Mesenteric fat pad (tissue), 1 donor: ENCODE measurements around the gene GUCY1A1. TPM values are rescaled to one million over a fixed set of nuclear protein-coding genes. Genes with fewer than 3 reads are reported as not detected.

Experiments
- DNase-seq: peaks from one replicate; pipeline ENCODE4 v3.0.0-alpha.2; 2020; ENCODE audit warnings: low spot score
- total RNA-seq: library from RNA; stranded (reverse); fragmentation: NEBNext Ultra II Directional; extraction: Animal tissue kit (Norgen Biotek cat#: 25700); gene quantifications from one replicate; pipeline ENCODE4 v1.2.1, GENCODE V29; 2021
- donor health status: DM: yes; HTN: yes; CAD: no.

GUCY1A1 gene
- total RNA-seq, 1 donor from 2014 or later, result 12.7 TPM

DNA sequence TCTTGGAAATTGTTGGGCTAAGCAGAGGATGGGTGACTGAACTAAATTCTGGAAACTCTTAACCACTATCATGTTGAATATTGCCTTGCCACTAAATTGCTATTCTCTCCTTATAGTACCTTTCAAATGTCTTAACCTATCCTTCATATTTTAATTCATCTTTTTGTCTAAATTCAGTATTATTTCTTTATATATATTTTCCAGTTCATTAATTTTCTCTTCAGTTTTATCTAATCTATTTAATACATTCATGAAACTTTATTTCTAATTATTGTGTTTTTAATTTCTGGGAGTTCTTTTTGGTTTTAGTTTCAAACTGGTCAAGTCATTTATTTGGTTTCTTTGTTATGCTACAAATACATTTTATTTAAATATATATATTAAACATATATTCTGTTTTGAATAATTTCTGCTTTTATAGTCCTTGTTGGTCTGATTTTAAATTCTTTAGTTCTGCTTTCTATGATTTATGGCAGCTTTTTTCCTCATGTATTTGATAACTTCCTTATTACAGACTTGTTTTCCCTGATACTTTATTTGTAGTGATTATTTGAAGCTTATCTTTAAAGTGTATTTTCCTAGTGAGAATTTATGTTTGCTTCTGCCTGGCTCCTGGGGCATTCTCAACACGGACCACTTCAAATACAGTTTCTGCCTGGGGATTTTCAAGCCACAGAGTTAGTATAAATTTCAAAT lies 8.5 kb upstream of the GUCY1A1 start:
- DNase-seq, result no peak

DNA sequence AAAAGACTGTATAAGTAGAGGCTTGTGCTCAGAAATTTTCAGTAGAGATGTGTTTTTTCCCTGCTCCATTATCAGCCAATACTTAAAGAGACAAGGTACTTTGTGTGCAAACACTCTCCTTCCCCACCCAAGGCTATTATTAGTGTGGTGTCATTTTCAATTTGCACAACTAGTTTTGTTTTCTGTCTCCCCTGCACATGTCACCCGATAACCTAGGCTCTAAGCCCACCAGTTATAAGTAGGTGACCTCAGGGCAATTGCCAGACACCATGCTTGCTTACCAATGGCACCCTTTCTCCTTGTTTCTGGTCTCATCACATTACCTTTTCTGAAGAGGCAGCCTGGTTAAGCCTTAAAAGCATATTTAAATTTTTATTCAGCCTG lies 8.0 kb upstream of the GUCY1A1 start:
- DNase-seq, result no peak

DNA sequence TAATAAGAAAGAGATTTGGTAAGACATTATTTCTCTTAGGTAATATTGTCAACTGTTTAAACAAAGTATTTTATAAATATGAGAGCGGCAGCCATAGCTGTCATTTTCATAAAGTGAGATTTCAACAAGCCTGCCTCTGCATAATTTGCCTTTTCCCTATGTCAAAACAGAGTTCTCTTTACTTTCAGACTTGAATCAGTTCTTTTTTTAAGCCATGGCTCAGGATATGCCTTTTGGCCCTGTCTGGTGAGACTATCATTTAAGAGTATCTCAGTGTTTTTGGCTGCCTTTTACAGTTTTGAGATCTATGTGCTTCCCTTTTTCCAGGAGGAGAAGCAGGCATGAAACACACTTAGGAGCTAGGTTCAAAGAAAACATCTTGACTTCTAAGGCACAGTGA lies 7.5 kb upstream of the GUCY1A1 start:
- no peak for DNase-seq

DNA sequence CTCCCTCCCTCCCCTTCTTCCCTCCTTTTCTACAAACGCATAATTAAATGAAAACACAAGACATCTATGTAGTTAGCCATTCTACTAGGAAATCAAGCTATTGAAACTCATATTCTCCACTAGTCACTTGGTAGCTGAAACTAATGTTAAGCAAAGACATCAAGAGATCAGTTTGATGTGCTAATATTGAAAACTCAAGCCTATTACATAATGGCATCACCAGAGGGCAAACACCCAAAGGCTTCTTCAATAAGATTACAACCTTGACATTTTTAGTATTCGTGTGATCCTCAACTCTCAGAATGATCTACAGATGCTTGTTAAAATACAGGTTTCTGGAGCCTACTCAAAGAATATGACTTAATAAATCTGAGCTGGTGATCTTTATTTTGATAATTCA lies 6.2 kb upstream of the GUCY1A1 start:
- no peak for DNase-seq

DNA sequence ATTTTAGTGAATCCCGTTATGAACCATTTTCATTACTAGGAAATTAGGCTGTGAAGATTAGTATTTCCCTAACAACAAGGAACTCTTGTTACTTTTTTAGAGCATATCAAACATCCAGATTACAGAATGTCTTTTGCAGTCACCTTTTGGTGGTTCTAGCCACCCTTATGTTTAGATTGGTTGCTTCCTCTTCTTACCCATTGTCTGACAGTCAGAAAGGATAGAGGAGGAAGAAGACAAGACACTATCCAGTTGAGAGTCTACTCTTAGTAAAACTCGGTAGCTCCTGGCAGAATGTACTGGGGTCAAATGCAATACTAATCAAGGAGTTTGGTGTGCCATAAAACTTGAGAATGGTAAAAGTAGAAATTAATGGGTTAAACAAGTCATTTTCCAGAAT lies 1.6 kb upstream of the GUCY1A1 start:
- no peak for DNase-seq

DNA sequence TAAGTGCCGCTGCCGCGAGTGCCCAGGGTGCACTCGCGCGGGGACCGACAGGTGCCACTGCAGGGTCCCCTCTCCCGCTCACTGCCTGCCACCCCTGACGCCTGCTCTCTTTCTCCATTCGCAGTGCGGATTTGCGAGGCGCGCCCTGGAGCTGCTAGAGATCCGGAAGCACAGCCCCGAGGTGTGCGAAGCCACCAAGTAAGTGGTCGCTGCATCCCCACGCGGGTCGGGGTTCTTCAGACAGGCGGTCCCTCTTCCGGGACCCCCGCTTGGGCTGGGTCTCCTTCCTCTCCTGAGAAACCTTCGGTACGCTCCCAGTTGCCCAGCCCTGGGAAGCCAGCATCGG lies 547 bp downstream of the GUCY1A1 start:
- peak; percentile 91 for DNase-seq

DNA sequence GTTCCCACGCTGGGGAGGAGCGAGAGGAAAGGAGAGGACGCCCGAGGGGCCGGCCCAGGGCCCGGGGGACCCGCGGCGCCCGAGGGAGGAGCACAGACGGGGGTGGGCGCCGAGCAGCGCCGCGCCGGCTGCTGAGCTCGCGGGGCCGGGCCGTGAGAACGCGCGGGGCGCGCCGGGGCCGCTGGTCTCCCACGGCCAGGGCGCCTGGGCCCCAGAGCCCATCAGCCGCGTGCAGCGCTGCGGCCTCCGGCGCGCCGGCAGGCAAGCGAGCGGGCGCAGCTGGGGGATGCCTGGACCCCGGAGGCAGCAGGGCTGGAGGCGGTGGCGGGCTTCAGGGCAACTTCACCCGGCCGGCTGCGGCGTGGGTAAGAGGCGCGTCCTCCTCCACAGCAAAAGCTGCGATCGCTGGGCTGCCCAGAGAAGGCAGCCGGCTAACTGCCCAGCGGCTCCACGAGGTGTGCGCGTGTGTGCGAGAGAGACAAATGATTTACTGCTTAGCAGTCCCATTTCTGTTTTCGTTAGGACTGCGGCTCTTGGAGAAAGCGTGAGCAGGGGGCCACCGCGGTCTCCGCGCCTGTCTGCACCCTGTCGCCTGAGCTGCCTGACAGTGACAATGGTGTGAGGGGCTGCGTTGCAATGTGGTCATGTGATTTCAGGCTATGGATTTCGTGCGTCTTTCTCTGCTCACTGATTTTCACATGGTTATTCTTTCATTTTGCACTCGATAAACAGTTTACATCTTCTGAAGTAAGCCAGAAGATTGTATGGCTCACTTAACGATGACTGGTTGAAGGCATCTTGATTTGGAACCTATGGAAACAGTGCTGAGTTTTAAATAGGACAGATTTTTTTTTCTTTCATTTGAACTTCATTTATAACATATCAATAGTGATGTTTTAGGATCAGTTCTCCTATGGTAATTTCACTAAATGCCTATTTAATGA lies 1.2 kb downstream of the GUCY1A1 start:
- DNase-seq, result no peak

DNA sequence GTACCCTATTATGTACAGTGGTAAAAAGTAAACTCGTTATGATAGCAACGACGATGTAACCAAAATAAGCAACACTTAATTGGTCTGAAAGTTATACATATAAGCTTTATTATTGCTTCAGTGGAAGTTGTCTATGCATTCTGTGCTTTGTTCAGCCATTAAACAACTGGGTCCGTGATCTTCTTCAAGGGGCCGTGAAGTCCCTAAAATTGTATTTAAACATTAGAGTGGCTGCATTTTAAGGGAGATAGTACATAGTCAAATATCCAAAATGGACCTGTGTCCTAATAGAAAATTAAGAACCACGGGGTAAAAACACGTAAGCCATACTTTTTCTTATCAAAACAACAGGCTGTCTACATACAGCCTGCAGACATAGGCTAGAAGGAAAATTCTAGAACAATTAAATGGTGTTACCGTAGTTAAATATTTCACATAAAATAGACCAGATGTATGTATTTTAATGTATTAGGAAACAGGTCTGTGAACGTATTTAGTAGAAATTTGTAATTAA lies 2.1 kb downstream of the GUCY1A1 start:
- DNase-seq, result no peak

DNA sequence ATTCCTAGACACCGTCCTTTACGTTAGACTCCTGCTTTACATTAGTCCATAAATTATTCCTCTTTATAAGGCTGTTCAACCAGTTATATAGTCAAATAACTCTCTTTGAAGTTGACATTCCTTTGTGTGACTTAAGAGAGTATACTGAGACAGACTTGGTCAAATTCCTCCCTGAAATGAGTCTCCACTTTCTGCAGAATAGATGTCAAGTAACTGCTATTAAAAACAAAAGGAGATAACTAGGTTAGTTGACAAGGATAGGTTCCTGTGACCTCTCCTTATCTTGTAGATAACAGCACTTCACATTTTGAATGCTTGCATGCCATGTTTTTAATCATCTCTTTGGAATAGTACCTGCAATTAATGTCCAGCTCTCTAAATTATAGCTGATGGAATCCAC lies 5.7 kb downstream of the GUCY1A1 start:
- DNase-seq, result no peak

DNA sequence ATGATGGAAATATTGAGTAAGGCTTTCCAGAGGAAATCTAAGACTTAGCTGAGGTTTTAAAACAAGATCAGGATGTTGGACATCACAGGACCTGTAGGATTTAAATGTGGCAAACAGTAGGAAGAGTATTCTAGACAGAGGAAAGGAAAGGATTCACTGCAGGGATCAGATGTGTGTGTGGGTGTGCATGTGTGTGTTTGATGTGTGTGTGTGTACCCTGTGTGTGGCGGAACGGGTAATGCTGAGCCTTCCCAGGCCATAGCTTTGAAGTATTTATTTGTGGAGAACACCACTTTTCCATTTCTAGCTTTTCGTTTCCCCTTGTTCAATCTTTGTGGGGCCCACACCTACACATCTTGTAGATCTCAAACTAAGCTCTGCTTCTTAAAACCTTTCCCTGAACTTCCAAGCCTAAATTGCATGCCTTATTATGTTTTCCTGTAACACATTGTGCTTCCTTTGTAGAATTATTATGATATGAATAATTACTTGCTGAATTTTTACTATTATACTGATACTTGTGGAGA lies 6.9 kb downstream of the GUCY1A1 start:
- no peak for DNase-seq

DNA sequence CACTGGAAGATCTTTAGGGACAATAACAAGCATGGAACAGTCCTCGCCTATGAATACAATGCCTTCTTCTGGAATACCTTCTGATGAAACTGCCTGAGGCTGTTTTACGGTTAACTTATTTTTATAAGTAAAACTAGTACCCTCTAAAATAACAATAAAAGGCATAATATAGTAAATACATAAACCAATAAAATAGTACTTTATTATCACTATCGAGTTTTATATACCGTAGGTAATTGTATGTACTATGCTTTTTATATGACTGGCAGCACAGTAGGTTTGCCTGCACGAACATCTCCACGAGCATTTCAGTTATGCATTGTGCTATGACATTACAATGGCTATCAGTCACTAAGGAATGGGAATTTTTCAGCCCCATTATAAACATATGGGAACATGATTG lies 8.0 kb downstream of the GUCY1A1 start:
- no peak for DNase-seq

DNA sequence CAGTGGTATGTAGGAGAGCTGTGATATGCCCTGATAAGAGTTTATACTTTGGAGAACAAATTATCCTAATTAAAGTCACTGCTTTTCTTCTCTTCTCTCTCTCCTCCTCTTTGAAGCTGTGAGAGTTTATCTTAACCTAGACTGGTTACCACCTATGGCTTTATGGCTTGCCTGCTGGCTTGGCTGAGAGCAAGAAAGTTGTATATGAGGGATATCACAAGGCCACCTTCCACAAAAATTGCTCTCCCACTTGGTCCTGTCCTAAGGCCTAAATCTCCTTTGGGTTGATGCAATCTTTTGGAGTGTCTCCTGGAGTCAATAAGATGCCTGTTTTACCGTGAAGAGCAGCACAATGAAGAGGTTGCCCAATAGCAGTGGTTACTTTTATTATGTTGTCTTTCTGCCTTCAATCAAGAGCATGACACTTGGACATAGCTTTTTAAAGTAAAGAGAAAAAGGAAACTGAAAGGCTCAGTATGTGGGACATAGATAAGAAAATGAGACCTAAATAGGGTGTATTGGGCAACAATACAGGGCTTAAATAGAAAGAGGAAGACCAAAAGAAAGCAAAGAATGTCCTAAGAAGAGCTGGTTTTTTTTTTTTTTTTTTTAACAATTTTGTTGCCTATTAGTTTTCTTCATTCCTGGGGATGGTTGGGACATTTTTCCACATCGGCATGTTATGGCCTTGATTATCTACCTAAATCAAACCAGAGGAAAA lies 9.2 kb downstream of the GUCY1A1 start:
- no peak for DNase-seq

DNA sequence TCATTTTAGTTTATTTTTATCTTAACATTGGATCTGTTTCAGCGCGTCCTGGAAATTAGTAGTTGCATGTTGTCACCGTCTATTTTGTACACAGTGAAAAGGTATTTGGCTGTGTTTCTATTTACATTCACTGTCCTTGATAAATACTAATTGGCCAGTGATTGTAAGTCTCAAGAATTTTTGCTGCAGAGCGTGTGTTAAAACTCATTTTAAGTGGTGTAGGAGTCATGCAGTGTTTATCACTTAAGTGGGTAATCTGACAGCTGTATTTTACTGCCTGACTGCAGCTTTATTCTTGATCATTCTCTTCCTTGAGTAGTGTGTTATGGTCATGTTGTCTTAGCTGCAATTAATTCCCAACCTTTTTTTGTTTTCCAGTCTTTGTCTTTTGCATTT lies 9.8 kb downstream of the GUCY1A1 start:
- DNase-seq, result no peak

DNA sequence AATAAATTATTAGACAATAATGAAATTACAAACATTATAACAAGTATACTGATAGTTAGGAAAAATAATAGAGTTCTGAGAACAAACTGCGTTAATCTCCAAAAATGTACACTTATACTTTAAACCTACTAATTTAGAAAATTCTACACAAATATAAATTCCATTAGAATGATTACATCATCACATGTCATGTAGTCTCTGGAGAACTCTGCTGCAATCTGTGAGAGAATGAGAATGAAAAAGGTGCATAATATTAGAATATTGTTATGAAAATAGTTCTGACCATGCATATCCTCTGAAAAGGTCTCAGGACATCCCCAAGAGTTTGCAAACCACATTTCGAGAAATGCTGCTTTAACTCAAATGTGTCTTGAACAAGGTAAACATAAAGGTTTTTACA lies 11.4 kb downstream of the GUCY1A1 start:
- DNase-seq, result no peak

DNA sequence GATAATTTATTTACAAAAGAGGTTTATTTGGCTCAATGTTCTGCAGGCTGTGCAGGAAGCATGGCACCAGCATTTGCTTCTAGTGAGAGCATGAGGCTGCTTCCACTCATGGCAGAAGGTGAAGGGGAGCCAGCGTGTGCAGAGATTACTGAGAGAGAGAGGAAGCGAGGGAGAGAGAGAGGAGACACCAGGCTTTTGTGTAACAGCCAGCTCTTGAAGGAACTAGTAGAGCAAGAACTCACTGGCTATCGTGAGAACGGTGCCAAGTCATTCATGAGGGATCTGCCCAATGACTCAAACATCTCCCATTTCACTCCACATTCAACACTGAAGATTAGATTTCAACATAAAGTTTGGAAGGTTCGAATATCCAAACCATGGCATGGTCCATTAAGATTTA lies 12.7 kb downstream of the GUCY1A1 start:
- DNase-seq, result no peak

DNA sequence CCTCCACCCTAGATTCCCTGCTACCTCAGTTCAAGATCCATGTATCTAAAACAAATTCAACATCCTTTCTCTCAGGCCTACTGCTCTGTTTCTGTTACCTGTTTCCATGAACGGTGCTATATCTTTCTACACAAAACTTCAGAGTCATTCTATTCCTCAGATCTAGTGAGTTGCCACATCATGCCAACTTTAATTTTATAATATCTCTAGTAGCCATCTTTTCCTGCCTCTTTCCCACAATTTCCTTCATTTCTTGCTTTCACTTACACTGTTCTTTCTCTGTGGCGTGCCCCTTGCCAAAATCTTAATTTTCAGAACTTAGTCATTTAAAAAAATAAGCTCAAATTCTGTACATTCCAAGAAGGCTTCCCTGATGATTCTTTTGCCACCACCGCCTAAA lies 15.2 kb downstream of the GUCY1A1 start:
- DNase-seq, result no peak

DNA sequence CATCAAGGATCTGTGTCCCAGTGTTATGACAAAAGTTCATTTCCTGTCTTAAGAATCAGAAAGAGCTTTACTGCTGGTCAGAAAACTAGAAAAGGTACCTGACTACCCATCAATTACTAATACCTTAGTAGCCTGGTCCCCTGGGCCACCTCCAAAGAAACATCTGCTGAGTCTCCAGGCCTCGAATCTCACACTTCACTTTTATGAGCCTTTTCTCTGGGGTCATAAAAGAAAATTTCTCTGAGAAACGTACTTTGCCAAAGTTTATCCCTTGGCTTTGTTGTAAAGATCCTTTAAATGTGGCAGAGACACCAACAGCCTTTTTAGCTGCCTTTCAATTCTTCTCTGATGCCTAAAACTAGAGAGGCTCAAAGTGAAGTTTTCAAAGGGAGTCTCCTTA lies 17.8 kb downstream of the GUCY1A1 start:
- DNase-seq, result no peak

DNA sequence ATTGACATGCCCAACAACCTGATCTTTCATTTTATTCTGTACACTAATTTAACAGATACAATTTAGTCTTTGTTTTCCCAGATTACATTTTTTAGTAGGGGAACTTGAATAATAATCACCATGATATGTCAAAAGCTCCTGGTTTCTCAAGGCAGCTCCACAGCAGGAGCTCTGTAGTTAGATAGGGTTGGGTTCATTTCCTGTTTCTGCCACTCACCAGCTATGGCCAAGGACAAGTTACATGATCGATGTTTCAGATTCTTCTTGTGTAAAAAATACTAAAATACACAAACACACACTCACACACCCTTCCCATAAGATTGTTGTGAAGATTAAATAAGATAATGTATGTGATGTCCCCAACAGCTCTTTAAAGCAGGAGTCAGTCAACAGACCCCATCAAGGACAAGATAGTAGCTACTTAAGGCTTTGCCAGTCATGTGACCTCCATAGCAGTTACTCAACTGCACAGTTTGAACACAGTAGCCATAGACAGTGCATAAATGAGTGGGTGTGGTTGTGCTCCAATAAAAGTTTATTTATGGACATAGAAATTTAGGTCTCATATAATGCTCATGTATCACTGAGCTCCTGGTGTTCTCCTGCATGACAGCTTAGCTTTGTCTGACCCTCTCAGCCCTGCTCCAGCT lies 18.4 kb downstream of the GUCY1A1 start:
- no peak for DNase-seq

DNA sequence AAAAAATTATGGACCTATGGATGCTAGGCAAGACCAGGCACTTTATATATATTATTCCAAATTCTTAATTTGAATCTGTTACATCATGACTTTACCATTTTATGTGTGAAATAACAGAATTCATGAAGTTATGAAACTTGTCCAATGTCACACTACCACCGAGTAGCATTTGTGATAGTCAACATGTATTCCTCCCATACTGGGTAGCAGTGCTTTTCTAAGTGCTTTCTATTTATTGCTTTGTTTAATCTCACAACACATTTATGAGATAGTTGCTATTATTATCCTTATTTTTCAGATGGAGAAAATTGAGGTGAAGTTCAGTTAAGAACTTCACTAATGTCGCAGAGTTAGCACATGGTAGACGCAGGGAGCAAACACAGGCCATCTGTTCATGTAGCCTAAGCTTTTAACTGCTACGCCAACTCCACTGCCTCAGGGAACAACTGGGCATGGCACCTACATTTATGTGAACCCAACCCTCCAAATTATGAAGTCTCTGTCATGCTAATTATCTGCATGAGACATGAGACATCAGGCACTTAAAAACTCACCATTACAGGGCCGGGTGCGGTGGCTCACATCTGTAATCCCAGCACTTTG lies 20.8 kb downstream of the GUCY1A1 start:
- no peak for DNase-seq

DNA sequence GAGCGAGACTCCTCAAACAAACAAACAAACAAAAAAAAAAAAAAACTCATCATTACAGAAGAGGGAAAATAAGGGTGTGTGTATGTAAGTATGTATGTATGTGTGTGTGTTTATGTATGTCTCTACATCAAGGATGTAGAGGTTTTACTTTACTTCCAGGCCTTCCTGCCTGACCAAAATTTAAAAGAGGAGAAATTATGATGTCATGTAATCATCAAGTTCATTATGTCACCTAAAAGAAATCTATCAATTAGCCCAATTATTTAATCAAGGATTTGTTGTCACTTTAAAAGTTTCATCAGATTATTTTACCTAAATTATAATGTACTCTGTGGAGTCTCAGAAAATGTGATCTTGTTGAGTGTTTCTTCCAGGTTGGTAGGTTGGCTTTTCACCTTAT lies 21.6 kb downstream of the GUCY1A1 start:
- DNase-seq, result no peak

DNA sequence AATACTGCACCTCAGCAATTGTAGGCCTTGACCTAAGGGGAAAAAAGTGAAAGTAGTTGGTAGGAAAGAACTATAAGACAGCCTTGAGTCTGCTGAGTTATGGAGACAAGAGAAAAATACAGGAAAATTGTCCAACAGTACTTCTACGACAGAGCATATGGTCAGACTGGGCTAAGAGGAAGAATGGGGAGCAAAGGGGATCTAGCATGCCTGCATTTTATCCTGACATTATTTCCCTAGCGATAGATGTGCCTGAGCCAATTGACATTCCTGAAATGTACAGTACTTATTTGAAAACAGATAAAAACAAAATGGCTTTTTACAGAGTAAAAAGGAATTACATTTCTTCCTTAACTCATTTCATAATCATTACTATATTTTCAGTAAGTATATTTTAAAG lies 22.2 kb downstream of the GUCY1A1 start:
- DNase-seq, result no peak
